Stomach smooth muscle (tissue), 2 donors: ENCODE results near the gene AKR1C2.
"Not testable (repeated sequence)": the region's sequence is repeated elsewhere in the genome, so short reads cannot be mapped to it uniquely, and the experiment has no call there.

Experiments used
- H3K27ac ChIP-seq: one replicate; pipeline ENCODE4 v1.7.0; 2013; ENCODE audit warnings: mild to moderate bottlenecking, low read length, inconsistent platforms
- H3K27me3 ChIP-seq, 2 donors: one replicate each; pipeline ENCODE4 v1.7.0; 2013; ENCODE audit warnings: low read length in 2 of 2; ENCODE audit not compliant: insufficient read depth in 2 of 2, control insufficient read depth in 1 of 2
- H3K36me3 ChIP-seq, 2 donors: one replicate each; pipeline ENCODE4 v1.7.0; 2013; ENCODE audit warnings: low read length in 2 of 2; ENCODE audit not compliant: control insufficient read depth in 2 of 2, insufficient read depth in 2 of 2
- H3K4me1 ChIP-seq: one replicate; pipeline ENCODE4 v1.7.0; 2013; ENCODE audit warnings: low read length; ENCODE audit not compliant: control insufficient read depth, insufficient read depth
- H3K4me3 ChIP-seq, 2 donors: one replicate each; pipeline ENCODE4 v1.7.0; 2013; ENCODE audit warnings: low read length in 2 of 2
- H3K9ac ChIP-seq, 2 donors: one replicate each; pipeline ENCODE4 v1.7.0; 2013; ENCODE audit warnings: low read length in 2 of 2, mild to moderate bottlenecking in 1 of 2
- H3K9me3 ChIP-seq, 2 donors: one replicate each; pipeline ENCODE4 v1.7.0; 2013; ENCODE audit warnings: low read length in 2 of 2; ENCODE audit not compliant: control insufficient read depth in 2 of 2
- donor health status: healthy.
- donor health status: Pancreatic carcinoma.

AKR1C2 gene

DNA sequence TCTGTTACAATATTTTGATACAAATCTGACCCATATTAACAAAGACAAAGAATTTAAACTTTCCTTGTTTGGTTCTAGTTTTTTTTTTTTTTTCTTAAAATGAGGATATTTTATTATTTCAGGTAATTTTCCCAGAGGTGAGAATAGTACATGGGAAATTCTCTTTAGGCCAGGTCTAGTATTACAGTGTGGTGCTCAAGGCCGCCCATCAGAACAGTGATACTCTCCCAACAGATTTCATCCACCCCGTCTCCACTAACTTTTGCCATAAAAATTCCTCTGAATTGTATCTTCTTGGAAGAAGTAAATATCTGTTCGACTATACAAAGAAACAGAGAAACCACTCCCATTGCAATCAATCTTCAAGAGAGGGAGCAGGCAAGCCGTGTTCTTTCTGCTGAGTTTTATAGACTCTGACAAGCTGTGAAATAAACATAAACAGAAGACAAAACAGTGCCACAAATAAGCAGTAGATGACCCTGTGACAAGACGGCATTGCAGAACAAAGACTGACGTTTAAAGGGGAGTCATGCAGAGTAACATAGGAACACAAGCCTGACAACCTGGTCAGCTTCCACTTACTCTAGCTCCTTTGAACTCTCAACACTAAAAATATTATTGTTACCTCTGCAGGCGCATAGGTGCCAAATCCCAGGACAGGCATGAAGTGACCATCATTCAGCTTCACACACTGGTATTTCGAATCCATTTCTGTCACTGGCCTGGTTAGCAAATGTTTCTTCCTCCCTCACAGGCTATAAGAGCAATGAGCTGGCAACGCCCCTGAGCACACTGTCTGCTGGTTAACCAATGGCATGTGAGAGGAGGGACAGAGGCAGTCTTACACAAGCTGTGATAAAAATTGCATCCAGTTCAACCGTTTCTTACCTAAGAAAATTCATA, at the start of gene AKR1C2:
Gene AKR1C2 (minus strand): TSS at position 731 of the 903 bp plus-strand sequence. CDS start 22 bp downstream, at position 709.
- not testable (repeated sequence) for H3K27ac ChIP-seq, H3K27me3 ChIP-seq, H3K4me1 ChIP-seq, H3K9ac ChIP-seq, H3K9me3 ChIP-seq, H3K36me3 ChIP-seq
- H3K4me3 ChIP-seq, result peak within 1 kb of the TSS in 1 of 2 donors; percentile 44

DNA sequence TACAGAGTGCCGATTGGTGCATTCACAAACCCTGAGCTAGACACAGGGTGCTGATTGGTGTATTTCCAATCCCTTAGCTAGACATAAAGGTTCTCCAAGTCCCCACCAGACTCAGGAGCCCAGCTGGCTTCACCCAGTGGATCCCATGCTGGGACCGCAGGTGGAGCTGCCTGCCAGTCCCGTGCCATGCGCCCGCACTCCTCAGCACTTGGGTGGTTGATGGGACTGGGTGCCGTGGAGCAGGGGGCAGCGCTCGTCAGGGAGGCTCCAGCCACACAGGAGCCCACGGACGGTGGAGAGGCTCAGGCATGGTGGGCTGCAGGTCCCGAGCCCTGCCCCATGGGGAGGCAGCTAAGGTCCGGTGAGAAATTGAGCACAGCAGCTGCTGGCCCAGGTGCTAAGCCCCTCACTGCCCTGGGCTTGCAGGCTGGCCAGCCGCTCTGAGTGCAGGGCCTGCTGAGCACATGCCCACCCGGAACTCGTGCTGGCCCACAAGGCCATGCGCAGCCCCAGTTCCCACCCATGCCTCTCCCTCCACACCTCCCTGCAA, 49.4 kb upstream of the AKR1C2 start:
- not testable (repeated sequence) for H3K27ac ChIP-seq, H3K9me3 ChIP-seq, H3K36me3 ChIP-seq, H3K4me3 ChIP-seq, H3K27me3 ChIP-seq, H3K9ac ChIP-seq, H3K4me1 ChIP-seq

DNA sequence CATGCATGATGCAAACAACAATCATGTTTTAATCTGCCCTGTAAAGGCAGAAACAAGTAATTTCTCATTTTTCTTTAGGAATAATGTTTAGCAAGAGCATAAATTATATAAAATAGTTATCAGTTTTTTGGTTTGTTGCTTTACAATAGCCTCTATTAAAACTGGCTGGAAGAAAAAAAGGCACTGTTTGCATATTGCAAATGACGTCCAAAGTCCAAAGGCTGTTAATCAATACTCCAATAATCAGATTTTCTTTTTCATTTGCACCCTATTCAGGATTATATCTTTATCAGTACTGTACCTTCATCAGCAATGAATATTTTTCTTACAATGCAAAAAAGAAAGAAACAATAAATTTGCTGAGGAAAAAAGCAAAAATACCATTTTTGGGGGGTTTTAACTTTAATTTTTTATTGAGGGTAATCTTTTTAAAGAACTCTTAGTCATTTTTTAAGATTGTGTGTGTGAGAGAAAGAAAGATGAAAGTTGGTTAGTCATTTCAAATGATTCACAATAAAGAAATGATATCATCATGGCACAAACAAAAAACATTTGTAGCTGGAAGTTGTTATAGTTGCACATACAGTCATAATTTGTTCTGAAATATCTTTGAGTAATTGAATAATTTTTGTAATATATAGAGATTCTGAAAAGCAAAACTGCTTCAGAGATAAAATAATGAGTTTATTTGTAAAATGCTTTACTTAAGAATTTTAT, 44.4 kb upstream of the AKR1C2 start:
- Histone ChIP-seq H3K4me1 (no peaks in the 10 kb centered on the region), H3K27me3 (no peaks in the 10 kb centered on the region), H3K27ac (no peak overlapping the region), H3K9ac (no peak overlapping the region), H3K9me3 (no peaks in the 10 kb centered on the region), H3K4me3 (no peak overlapping the region), H3K36me3 (no peaks in the 10 kb centered on the region)

- H3K9me3 ChIP-seq, H3K36me3 ChIP-seq, H3K4me1 ChIP-seq, H3K27me3 ChIP-seq, H3K9ac ChIP-seq, H3K4me3 ChIP-seq, H3K27ac ChIP-seq: not testable (repeated sequence)
Measured at GRCh38 chr10:5047055-5047454, 43.4 kb upstream of the AKR1C2 start.

- H3K27ac ChIP-seq, result no peak overlapping the region
- no peak overlapping the region for H3K9ac ChIP-seq
- H3K27me3 ChIP-seq, result no peaks in the 10 kb centered on the region
- H3K9me3 ChIP-seq, result no peaks in the 10 kb centered on the region
- no peaks in the 10 kb centered on the region for H3K36me3 ChIP-seq
- no peak overlapping the region for H3K4me3 ChIP-seq
- H3K4me1 ChIP-seq, result peaks cover 3% of the 10 kb centered on the region
Measured at GRCh38 chr10:5046410-5046809, 42.8 kb upstream of the AKR1C2 start.

- no peaks in the 10 kb centered on the region for H3K9me3 ChIP-seq
- no peak overlapping the region for H3K4me3 ChIP-seq
- no peaks in the 10 kb centered on the region for H3K36me3 ChIP-seq
- no peak overlapping the region for H3K27ac ChIP-seq
- H3K9ac ChIP-seq, result no peak overlapping the region
- H3K27me3 ChIP-seq, result no peaks in the 10 kb centered on the region
- H3K4me1 ChIP-seq, result peaks cover 3% of the 10 kb centered on the region
Measured at GRCh38 chr10:5045095-5045494, 41.4 kb upstream of the AKR1C2 start.

GRCh38 chr10:5043716-5044115, 40.1 kb upstream of the AKR1C2 start:
- no peak overlapping the region for H3K27ac ChIP-seq
- H3K36me3 ChIP-seq, result no peaks in the 10 kb centered on the region
- H3K9me3 ChIP-seq, result no peaks in the 10 kb centered on the region
- no peaks in the 10 kb centered on the region for H3K27me3 ChIP-seq
- H3K4me3 ChIP-seq, result no peak overlapping the region
- H3K9ac ChIP-seq, result no peak overlapping the region
- H3K4me1 ChIP-seq, result peaks cover 3% of the 10 kb centered on the region

- no peaks in the 10 kb centered on the region for H3K27me3 ChIP-seq
- no peaks in the 10 kb centered on the region for H3K36me3 ChIP-seq
- no peaks in the 10 kb centered on the region for H3K9me3 ChIP-seq
- H3K9ac ChIP-seq, result no peak overlapping the region
- peaks cover 3% of the 10 kb centered on the region for H3K4me1 ChIP-seq
- H3K4me3 ChIP-seq, result no peak overlapping the region
- H3K27ac ChIP-seq, result no peak overlapping the region
Measured at GRCh38 chr10:5042922-5043321, 39.3 kb upstream of the AKR1C2 start.

DNA sequence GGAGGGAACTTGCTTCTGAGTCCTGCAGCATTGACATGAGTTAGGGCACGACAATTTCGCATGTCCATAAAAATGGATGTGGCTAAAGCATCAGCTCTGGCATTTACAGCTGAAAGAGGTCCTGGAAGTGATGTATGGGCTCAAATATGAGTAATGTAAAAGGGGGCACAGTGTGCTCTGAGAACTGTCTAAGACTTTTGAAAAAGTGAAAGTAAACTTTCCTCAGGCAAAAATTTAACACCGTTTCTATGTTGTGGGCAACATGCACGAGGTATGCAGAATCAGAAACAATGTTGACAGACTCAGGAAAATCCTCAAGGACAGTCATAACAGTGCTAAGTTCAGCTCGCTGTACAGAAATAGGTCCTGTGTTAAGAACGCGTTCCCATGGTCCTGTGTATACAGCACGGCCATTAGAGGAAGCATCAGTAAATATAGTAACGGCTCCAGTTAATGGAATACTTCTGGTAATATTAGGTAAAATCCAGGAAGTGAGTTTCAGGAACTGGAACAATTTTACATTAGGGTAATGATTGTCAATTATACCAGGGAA, 37.9 kb upstream of the AKR1C2 start:
- no peaks in the 10 kb centered on the region for H3K27me3 ChIP-seq
- H3K36me3 ChIP-seq, result no peaks in the 10 kb centered on the region
- H3K27ac ChIP-seq, result no peak overlapping the region
- peak overlapping the region; percentile 21 to 57 for H3K4me3 ChIP-seq
- H3K9ac ChIP-seq, result no peak overlapping the region
- H3K9me3 ChIP-seq, result no peaks in the 10 kb centered on the region
- peaks cover 3% of the 10 kb centered on the region for H3K4me1 ChIP-seq

DNA sequence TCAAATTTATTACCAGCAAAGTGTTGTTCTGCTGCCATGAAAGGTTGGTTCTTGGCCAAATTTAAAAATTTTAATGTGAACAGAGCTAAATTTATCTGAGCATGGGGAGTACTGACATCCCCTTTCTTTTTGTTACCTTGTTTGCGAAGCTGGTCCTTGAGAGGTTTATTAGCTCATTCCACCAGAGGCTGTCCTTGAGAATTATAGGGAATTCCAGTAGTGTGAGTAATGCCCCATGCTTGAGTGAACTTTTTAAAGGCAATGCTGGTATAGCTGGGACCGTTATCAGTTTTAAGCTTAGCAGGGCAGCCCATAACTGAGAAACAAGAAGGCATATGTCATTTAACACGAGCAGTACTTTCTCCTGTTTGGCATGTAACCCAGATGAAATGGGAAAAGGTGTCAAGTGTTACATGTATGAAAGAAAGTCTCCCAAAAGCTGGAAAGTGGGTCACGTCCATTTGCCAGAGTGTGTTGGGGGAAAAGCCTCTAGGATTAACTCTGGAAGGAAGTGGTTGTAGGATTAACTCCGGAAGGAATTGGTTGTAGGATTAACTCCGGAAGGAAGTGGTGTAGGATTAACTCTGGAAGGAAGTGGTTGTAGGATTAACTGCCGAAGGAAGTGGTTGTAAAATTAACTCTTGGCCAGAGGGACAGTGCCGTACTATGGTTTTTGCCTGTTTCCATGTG, 37.3 kb upstream of the AKR1C2 start:
- Histone ChIP-seq H3K9ac (no peak overlapping the region), H3K27me3 (no peaks in the 10 kb centered on the region), H3K27ac (no peak overlapping the region), H3K9me3 (no peaks in the 10 kb centered on the region), H3K4me3 (peak overlapping the region; percentile 21 to 57), H3K4me1 (peaks cover 3% of the 10 kb centered on the region), H3K36me3 (no peaks in the 10 kb centered on the region)
